ENCODE measurements around the gene AKT1S1. TPM values are rescaled to one million over a fixed set of nuclear protein-coding genes. Genes with fewer than 3 reads are reported as not detected.

AKT1S1 gene
- polyA plus RNA-seq, 4 donors: 30.0 to 43.8 (median 34.2) TPM

Other genes with a start within 250 kb of the AKT1S1 start
- gene RRAS, start 237.2 kb downstream of the AKT1S1 start, polyA plus RNA-seq (ENCODE audit: insufficient read length in 4 of 4): 10 to 100 TPM; 23.7 to 32.2 (median 25.8) TPM
- gene SCAF1, start 235.1 kb downstream of the AKT1S1 start, polyA plus RNA-seq (ENCODE audit: insufficient read length in 4 of 4): 10 to 100 TPM; 31.4 to 47.6 (median 34.7) TPM
- 10 to 100 TPM; 41.2 to 56.3 (median 47.9) TPM for gene IRF3, start 211.5 kb downstream of the AKT1S1 start, polyA plus RNA-seq (ENCODE audit: insufficient read length in 4 of 4)
- gene BCL2L12, start 211.4 kb downstream of the AKT1S1 start, polyA plus RNA-seq (ENCODE audit: insufficient read length in 4 of 4): 10 to 100 TPM; 20.5 to 32.6 (median 23.9) TPM
- 100 to 1,000 TPM; 196 to 239 (median 211) TPM for gene PRMT1, start 200.1 kb downstream of the AKT1S1 start, polyA plus RNA-seq (ENCODE audit: insufficient read length in 4 of 4)
- 1 to 10 TPM in 3 of 4 donors, under 1 TPM in 1; 0.61 to 1.6 (median 1.3) TPM for gene ADM5, start 187.8 kb downstream of the AKT1S1 start, polyA plus RNA-seq (ENCODE audit: insufficient read length in 4 of 4)
- 10 to 100 TPM; 10.3 to 13.3 (median 12.2) TPM for gene CPT1C, start 186.2 kb downstream of the AKT1S1 start, polyA plus RNA-seq (ENCODE audit: insufficient read length in 4 of 4)
- gene TSKS, start 114.0 kb downstream of the AKT1S1 start, polyA plus RNA-seq (ENCODE audit: insufficient read length in 4 of 4): under 1 TPM in 2 of 4 donors, not detected in 2; 0.11 to 0.38 TPM
- 10 to 100 TPM; 48.7 to 68.2 (median 52.9) TPM for gene AP2A1, start 110.4 kb downstream of the AKT1S1 start, polyA plus RNA-seq (ENCODE audit: insufficient read length in 4 of 4)
- gene FUZ, start 64.1 kb downstream of the AKT1S1 start, polyA plus RNA-seq (ENCODE audit: insufficient read length in 4 of 4): 10 to 100 TPM; 29.6 to 40.2 (median 31.7) TPM
- gene MED25, start 59.1 kb downstream of the AKT1S1 start, polyA plus RNA-seq (ENCODE audit: insufficient read length in 4 of 4): 10 to 100 TPM; 58.8 to 74.9 (median 66.2) TPM
- 100 to 1,000 TPM; 249 to 353 (median 277) TPM for gene PTOV1, start 26.2 kb downstream of the AKT1S1 start, polyA plus RNA-seq (ENCODE audit: insufficient read length in 4 of 4)
- 10 to 100 TPM; 42.7 to 57.9 (median 46.3) TPM for gene PNKP, start 9.8 kb downstream of the AKT1S1 start, polyA plus RNA-seq (ENCODE audit: insufficient read length in 4 of 4)
- 10 to 100 TPM; 40.4 to 51.4 (median 43.4) TPM for gene TBC1D17, start 347 bp upstream of the AKT1S1 start, polyA plus RNA-seq (ENCODE audit: insufficient read length in 4 of 4)
- 1 to 10 TPM; 1.7 to 3.6 (median 2.3) TPM for gene IL4I1, start 19.5 kb upstream of the AKT1S1 start, polyA plus RNA-seq (ENCODE audit: insufficient read length in 4 of 4)
- gene ATF5, start 51.9 kb upstream of the AKT1S1 start, polyA plus RNA-seq (ENCODE audit: insufficient read length in 4 of 4): 10 to 100 TPM; 22.7 to 26.9 (median 23.8) TPM
- 10 to 100 TPM; 58.7 to 63.6 (median 61.4) TPM for gene NUP62, start 52.1 kb upstream of the AKT1S1 start, polyA plus RNA-seq (ENCODE audit: insufficient read length in 4 of 4)
- gene SIGLEC11, start 83.8 kb upstream of the AKT1S1 start, polyA plus RNA-seq (ENCODE audit: insufficient read length in 4 of 4): 1 to 10 TPM; 3.4 to 5.1 (median 4.8) TPM
- gene VRK3, start 148.0 kb upstream of the AKT1S1 start, polyA plus RNA-seq (ENCODE audit: insufficient read length in 4 of 4): 10 to 100 TPM; 47.2 to 51.2 (median 48.2) TPM
- 10 to 100 TPM; 13.4 to 16.1 (median 15.7) TPM for gene ZNF473, start 148.7 kb upstream of the AKT1S1 start, polyA plus RNA-seq (ENCODE audit: insufficient read length in 4 of 4)